Measurements from ENCODE around the gene RIPK4. TPM values are rescaled to one million over a fixed set of nuclear protein-coding genes. Genes with fewer than 3 reads are reported as not detected.
"Not testable (repeated sequence)": the region's sequence is repeated elsewhere in the genome, so short reads cannot be mapped to it uniquely, and the experiment has no call there.

The RIPK4 gene
- total RNA-seq, 2 experiments from 2014 or later = 0.56 to 0.64 TPM

- no peak overlapping the region for H3K4me3 Mint-ChIP-seq
- ChIA-PET CTCF (interaction anchor here (0.7 kb wide), 1 partner anchor 444 kb away, joined by 3 read pairs; no protein-coding TSS in a partner anchor), POLR2A (no interaction called here)
- no peak for ATAC-seq
- intact Hi-C loops (cut with DNase I, micrococcal nuclease) = no loop called here
- no peaks in the 10 kb centered on the region for H3K36me3 Mint-ChIP-seq (ENCODE audit: low read depth)
- H3K27me3 Mint-ChIP-seq = peaks cover 46% of the 10 kb centered on the region
- DNase-seq = no peak
- H3K27ac Mint-ChIP-seq = no peak overlapping the region
- peaks cover 4% of the 10 kb centered on the region for H3K4me1 Mint-ChIP-seq
- H3K9me3 Mint-ChIP-seq (ENCODE audit: low read depth) = peaks cover 19% of the 10 kb centered on the region
Measured at GRCh38 chr21:41727784-41728763, 38.8 kb downstream of the RIPK4 start.

GRCh38 chr21:41726970-41727783 lies 39.7 kb downstream of the RIPK4 start:
- Mint-ChIP-seq H3K27ac (no peak overlapping the region), H3K27me3 (peaks cover 51% of the 10 kb centered on the region), H3K9me3 (ENCODE audit: low read depth) (peaks cover 12% of the 10 kb centered on the region), H3K4me3 (no peak overlapping the region), H3K36me3 (ENCODE audit: low read depth) (no peaks in the 10 kb centered on the region), H3K4me1 (peaks cover 4% of the 10 kb centered on the region)
- intact Hi-C loops (cut with DNase I, micrococcal nuclease) = no loop called here
- ChIA-PET POLR2A (no interaction called here), CTCF (interaction anchor here (0.7 kb wide), 1 partner anchor 443 kb away, joined by 3 read pairs; no protein-coding TSS in a partner anchor)
- ATAC-seq (no peak), DNase-seq (no peak)

DNA sequence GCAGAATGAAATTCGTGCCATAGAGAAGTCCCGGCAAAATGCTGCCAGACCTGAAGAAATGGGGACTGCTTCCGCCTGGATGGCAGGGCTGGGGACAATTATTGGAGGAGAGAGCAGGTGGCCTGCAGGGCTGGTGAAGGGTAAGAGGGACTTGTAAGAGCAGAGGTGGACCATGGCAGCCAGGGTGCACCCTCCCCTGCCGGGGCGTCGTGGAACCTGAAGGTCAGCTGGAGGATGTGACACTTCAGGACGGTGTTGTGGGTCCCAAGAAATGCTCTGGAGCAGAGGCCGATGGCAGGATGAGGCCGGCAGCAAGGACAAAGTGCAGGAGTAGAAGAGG lies 40.3 kb downstream of the RIPK4 start:
- ChIA-PET CTCF (no interaction called here), POLR2A (no interaction called here)
- intact Hi-C loops (cut with DNase I, micrococcal nuclease) = no loop called here
- H3K4me1 Mint-ChIP-seq = peaks cover 4% of the 10 kb centered on the region
- no peaks in the 10 kb centered on the region for H3K36me3 Mint-ChIP-seq (ENCODE audit: low read depth)
- DNase-seq (no peak), ATAC-seq (no peak)
- peaks cover 54% of the 10 kb centered on the region for H3K27me3 Mint-ChIP-seq
- peaks cover 7% of the 10 kb centered on the region for H3K9me3 Mint-ChIP-seq (ENCODE audit: low read depth)
- no peak overlapping the region for H3K27ac Mint-ChIP-seq
- no peak overlapping the region for H3K4me3 Mint-ChIP-seq

- CTCF ChIA-PET = no interaction called here
- POLR2A ChIA-PET = no interaction called here
Measured at GRCh38 chr21:41726058-41726558, 40.7 kb downstream of the RIPK4 start.

GRCh38 chr21:41725421-41726031 lies 41.3 kb downstream of the RIPK4 start:
- POLR2A ChIA-PET = no interaction called here
- Mint-ChIP-seq H3K27me3 (peaks cover 49% of the 10 kb centered on the region), H3K4me3 (no peak overlapping the region), H3K9me3 (ENCODE audit: low read depth) (no peaks in the 10 kb centered on the region), H3K4me1 (peaks cover 4% of the 10 kb centered on the region), H3K36me3 (ENCODE audit: low read depth) (no peaks in the 10 kb centered on the region), H3K27ac (no peak overlapping the region)
- DNase-seq = no peak
- intact Hi-C loops (cut with DNase I, micrococcal nuclease) = no loop called here
- ATAC-seq = peak; percentile 19
- CTCF ChIA-PET = interaction anchor here (0.6 kb wide), 1 partner anchor 465 kb away, joined by 3 read pairs; no protein-coding TSS in a partner anchor

More at GRCh38 chr21:41726058-41726558, 40.7 kb downstream of the RIPK4 start:
- DNase-seq (peak; percentile 13), ATAC-seq (no peak)
- Mint-ChIP-seq H3K27me3 (peaks cover 51% of the 10 kb centered on the region), H3K4me1 (peaks cover 4% of the 10 kb centered on the region), H3K27ac (no peak overlapping the region), H3K9me3 (ENCODE audit: low read depth) (peaks cover 2% of the 10 kb centered on the region), H3K36me3 (ENCODE audit: low read depth) (no peaks in the 10 kb centered on the region), H3K4me3 (no peak overlapping the region)
- intact Hi-C loops (cut with DNase I, micrococcal nuclease) = no loop called here

- DNase-seq; H3K4me3 Mint-ChIP-seq; H3K27ac Mint-ChIP-seq; ATAC-seq; H3K9me3 Mint-ChIP-seq (ENCODE audit: low read depth); CTCF ChIA-PET; intact Hi-C loops (cut with DNase I, micrococcal nuclease); H3K4me1 Mint-ChIP-seq; H3K36me3 Mint-ChIP-seq (ENCODE audit: low read depth): not testable (repeated sequence)
- peaks cover 43% of the 10 kb centered on the region for H3K27me3 Mint-ChIP-seq
- POLR2A ChIA-PET = interaction anchor here (0.6 kb wide), 1 partner anchor 214 kb away, joined by 3 read pairs; no protein-coding TSS in a partner anchor
Measured at GRCh38 chr21:41723835-41724234, 43.0 kb downstream of the RIPK4 start.

GRCh38 chr21:41722052-41723018 lies 44.5 kb downstream of the RIPK4 start:
- H3K9me3 Mint-ChIP-seq (ENCODE audit: low read depth) = no peaks in the 10 kb centered on the region
- DNase-seq (no peak), ATAC-seq (no peak)
- H3K27me3 Mint-ChIP-seq = peaks cover 39% of the 10 kb centered on the region
- H3K4me3 Mint-ChIP-seq = no peak overlapping the region
- H3K27ac Mint-ChIP-seq = no peak overlapping the region
- no peaks in the 10 kb centered on the region for H3K36me3 Mint-ChIP-seq (ENCODE audit: low read depth)
- ChIA-PET CTCF (interaction anchor here (0.6 kb wide), 1 partner anchor 73 kb away, joined by 3 read pairs; no protein-coding TSS in a partner anchor), POLR2A (no interaction called here)
- H3K4me1 Mint-ChIP-seq = peaks cover 8% of the 10 kb centered on the region
- intact Hi-C loops (cut with DNase I, micrococcal nuclease) = no loop called here

GRCh38 chr21:41720250-41720649 lies 46.6 kb downstream of the RIPK4 start:
- H3K9me3 Mint-ChIP-seq (ENCODE audit: low read depth) = no peaks in the 10 kb centered on the region
- CTCF ChIA-PET = interaction anchor here (0.5 kb wide), 1 partner anchor 312 kb away, joined by 4 read pairs; no protein-coding TSS in a partner anchor
- no peak overlapping the region for H3K27ac Mint-ChIP-seq
- no peak for DNase-seq
- peaks cover 22% of the 10 kb centered on the region for H3K27me3 Mint-ChIP-seq
- no peak overlapping the region for H3K4me3 Mint-ChIP-seq
- peaks cover 6% of the 10 kb centered on the region for H3K4me1 Mint-ChIP-seq
- no peak for ATAC-seq
- intact Hi-C loops (cut with DNase I, micrococcal nuclease) = no loop called here
- H3K36me3 Mint-ChIP-seq (ENCODE audit: low read depth) = no peaks in the 10 kb centered on the region
- POLR2A ChIA-PET = no interaction called here

GRCh38 chr21:41719691-41720090 lies 47.2 kb downstream of the RIPK4 start:
- H3K27ac Mint-ChIP-seq = no peak overlapping the region
- peaks cover 21% of the 10 kb centered on the region for H3K27me3 Mint-ChIP-seq
- intact Hi-C loops (cut with DNase I, micrococcal nuclease) = no loop called here
- DNase-seq (no peak), ATAC-seq (no peak)
- POLR2A ChIA-PET = no interaction called here
- no peaks in the 10 kb centered on the region for H3K36me3 Mint-ChIP-seq (ENCODE audit: low read depth)
- no peak overlapping the region for H3K4me3 Mint-ChIP-seq
- no peaks in the 10 kb centered on the region for H3K9me3 Mint-ChIP-seq (ENCODE audit: low read depth)
- CTCF ChIA-PET = interaction anchor here (0.5 kb wide), 1 partner anchor 311 kb away, joined by 4 read pairs; no protein-coding TSS in a partner anchor
- peaks cover 5% of the 10 kb centered on the region for H3K4me1 Mint-ChIP-seq

GRCh38 chr21:41717573-41718330 lies 49.1 kb downstream of the RIPK4 start:
- H3K4me3 Mint-ChIP-seq = no peak overlapping the region

More at GRCh38 chr21:41717573-41718330, 49.1 kb downstream of the RIPK4 start:
- CTCF ChIA-PET = no interaction called here
- Mint-ChIP-seq H3K9me3 (ENCODE audit: low read depth) (no peaks in the 10 kb centered on the region), H3K27ac (no peak overlapping the region), H3K4me1 (peaks cover 5% of the 10 kb centered on the region), H3K36me3 (ENCODE audit: low read depth) (no peaks in the 10 kb centered on the region), H3K27me3 (peaks cover 21% of the 10 kb centered on the region)
- intact Hi-C loops (cut with DNase I, micrococcal nuclease) = no loop called here
- DNase-seq = no peak
- POLR2A ChIA-PET = no interaction called here
- ATAC-seq = no peak
